HG03280 (cell line): ENCODE measurements around the gene AHNAK.

Experiments
- ATAC-seq: cut with Tn5 transposase; IDR thresholded peaks from one replicate; pipeline ENCODE4 v1.9.1; 2021; ENCODE audit warnings: mild to moderate bottlenecking, moderate library complexity; ENCODE audit not compliant: unreplicated experiment

Gene AHNAK

GRCh38 chr11:62391642-62392425, 154.8 kb downstream of the AHNAK start:
- ATAC-seq, result no peak

- ATAC-seq, result no peak
Observed at GRCh38 chr11:62390722-62391121, 155.9 kb downstream of the AHNAK start.

- no peak for ATAC-seq
Observed at GRCh38 chr11:62390237-62390636, 156.4 kb downstream of the AHNAK start.

GRCh38 chr11:62388999-62389398, 157.6 kb downstream of the AHNAK start:
- no peak for ATAC-seq

GRCh38 chr11:62387381-62387780, 159.2 kb downstream of the AHNAK start:
- ATAC-seq, result no peak

GRCh38 chr11:62386083-62386482, 160.5 kb downstream of the AHNAK start:
- ATAC-seq, result peak; percentile 48

- ATAC-seq, result no peak
Observed at GRCh38 chr11:62383822-62384221, 162.8 kb downstream of the AHNAK start.
